ENCODE results near the gene CTCF. TPM values are rescaled to one million over a fixed set of nuclear protein-coding genes. Genes with fewer than 3 reads are reported as not detected.
A peak's percentile ranks its signal among the peaks of the same experiment; 100 is the strongest.

The CTCF gene
- total RNA-seq, 1 experiment from 2014 or later, result 30.3 TPM

DNA sequence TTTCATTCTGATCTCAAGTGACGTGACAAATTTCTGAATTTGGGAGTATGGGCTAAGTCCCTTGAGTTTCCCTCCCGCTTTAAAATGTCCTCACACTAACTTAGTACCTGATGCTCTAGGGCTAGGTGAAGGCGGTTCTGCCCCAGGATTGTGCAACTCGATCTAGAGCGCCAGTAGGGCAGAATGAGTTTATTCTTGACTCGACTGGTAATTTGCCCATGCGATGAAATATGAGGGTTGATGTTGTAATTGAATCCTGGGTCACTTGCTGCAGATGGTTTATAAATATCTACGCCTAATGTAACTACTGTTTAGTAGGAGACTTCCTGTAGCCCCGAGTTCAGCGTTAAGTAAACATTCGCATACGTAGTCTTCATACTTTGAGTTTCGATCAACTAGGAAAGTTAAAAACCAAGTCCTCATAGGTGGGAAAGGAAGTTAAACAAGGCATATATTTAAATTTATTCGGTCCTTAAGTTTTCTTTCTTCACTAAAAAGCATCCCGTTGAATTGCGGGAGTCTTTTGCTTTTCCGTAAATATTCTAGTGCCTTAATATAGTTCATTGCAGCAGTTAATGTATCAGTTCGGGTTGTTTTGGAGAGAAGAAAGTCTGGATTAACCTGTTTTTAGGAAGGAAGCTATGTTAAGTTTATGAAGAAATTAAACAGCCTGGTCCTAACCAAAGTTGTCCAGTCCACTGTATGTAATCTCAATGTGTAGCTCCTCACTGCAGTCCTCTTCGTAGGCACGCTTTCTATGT is 1.6 kb downstream of the CTCF start:
- ATAC-seq (no peak), DNase-seq (peak; percentile 37)
- peaks cover 60% of the 10 kb centered on the region for H3K79me2 ChIP-seq (ENCODE audit: low read length)
- no peaks in the 10 kb centered on the region for H3K9me3 ChIP-seq (ENCODE audit: low read length)
- intact Hi-C loops (cut with micrococcal nuclease), result loop anchor here (2.0 kb wide), 2 partner anchors 43 to 97 kb away; partner anchors contain the start of genes ACD and PARD6A
- POLR2A ChIA-PET (ENCODE audit: unreplicated experiment), result interaction anchor here (0.6 to 1.3 kb wide), 2 partner anchors 43 to 1042 kb away, joined by 4 to 7 read pairs; no protein-coding TSS in a partner anchor
- peaks cover 23% of the 10 kb centered on the region for H4K20me1 ChIP-seq (ENCODE audit: low read length)
- CTCF ChIA-PET, result interaction anchor here (0.6 to 0.7 kb wide), 4 partner anchors 17 to 96 kb away, joined by 3 to 5 read pairs (median 4); partner anchors contain the start of gene ACD
- H3K27me3 ChIP-seq (ENCODE audit: low read length), result no peaks in the 10 kb centered on the region
- H3K9ac ChIP-seq (ENCODE audit: low read length), result peak overlapping the region; percentile 98
- peak overlapping the region; percentile 88 for H3K4me3 ChIP-seq (ENCODE audit: low read length)
- H3K36me3 ChIP-seq (ENCODE audit: low read depth, low read length), result no peaks in the 10 kb centered on the region
- TSS peak; percentile 69 for BruUV-seq (replicated peaks)
- peak overlapping the region; percentile 91 for H3K4me2 ChIP-seq (ENCODE audit: low read length)
- peak overlapping the region; percentile 87 for H3K27ac ChIP-seq (ENCODE audit: low read length)
- 0 out of 2 replicates have a peak overlapping the region, but pooled peaks have one; percentile 61 for H2AFZ ChIP-seq (ENCODE audit: low read length)
- no peaks in the 10 kb centered on the region for H3K9me2 ChIP-seq (replicated peaks; ENCODE audit: low read length)
- TF ChIP-seq EZH2 (IDR thresholded peaks at IDR 0.05; ENCODE audit: low read length, unreplicated experiment) (no peak), EZH2phosphoT487 (IDR thresholded peaks at IDR 0.05; ENCODE audit: borderline replicate concordance, low read length) (no peak)
- TF ChIP-seq, protein P1, sequence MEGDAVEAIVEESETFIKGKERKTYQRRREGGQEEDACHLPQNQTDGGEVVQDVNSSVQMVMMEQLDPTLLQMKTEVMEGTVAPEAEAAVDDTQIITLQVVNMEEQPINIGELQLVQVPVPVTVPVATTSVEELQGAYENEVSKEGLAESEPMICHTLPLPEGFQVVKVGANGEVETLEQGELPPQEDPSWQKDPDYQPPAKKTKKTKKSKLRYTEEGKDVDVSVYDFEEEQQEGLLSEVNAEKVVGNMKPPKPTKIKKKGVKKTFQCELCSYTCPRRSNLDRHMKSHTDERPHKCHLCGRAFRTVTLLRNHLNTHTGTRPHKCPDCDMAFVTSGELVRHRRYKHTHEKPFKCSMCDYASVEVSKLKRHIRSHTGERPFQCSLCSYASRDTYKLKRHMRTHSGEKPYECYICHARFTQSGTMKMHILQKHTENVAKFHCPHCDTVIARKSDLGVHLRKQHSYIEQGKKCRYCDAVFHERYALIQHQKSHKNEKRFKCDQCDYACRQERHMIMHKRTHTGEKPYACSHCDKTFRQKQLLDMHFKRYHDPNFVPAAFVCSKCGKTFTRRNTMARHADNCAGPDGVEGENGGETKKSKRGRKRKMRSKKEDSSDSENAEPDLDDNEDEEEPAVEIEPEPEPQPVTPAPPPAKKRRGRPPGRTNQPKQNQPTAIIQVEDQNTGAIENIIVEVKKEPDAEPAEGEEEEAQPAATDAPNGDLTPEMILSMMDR (conservative IDR thresholded peaks at IDR 0.05; ENCODE audit: low read depth, low read length), result no peak
- no peaks in the 10 kb centered on the region for H3F3A ChIP-seq (ENCODE audit: low read length, unreplicated experiment)
- peaks cover 17% of the 10 kb centered on the region for H3K4me1 ChIP-seq (ENCODE audit: insufficient read depth, low read length)

DNA sequence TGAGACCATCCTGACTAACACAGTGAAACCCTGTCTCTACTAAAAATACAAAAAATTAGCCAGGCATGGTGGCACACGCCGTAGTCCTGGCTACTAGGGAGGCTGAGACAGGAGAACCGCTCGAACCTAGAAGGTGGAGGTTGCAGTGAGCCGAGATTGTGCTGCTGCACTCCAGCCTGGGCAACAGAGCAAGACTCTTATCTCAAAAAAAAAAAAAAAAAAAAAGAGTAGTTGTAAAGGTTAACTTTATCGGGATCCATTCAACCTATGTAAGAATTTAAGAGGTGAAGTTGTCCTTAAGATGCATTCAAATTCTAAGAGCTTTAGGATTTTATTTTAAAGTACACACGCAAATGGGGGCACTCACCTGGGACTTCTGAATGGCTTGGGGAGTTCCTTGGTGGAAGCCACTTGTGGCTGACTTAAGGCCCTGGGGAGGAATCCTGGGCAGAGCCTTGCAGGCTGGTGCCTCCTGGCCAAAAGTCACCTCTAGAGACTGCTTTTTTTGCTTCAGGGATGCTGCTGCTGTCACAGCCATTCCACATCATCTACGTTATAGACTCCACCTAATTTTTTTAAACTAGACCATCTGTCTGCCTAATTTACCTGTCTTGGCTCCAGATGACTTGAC is 3.3 kb downstream of the CTCF start:
- intact Hi-C loops (cut with micrococcal nuclease), result no loop called here
- no peak overlapping the region for H2AFZ ChIP-seq (ENCODE audit: low read length)
- H3K36me3 ChIP-seq (ENCODE audit: low read depth, low read length), result no peaks in the 10 kb centered on the region
- no peak overlapping the region for H3K9ac ChIP-seq (ENCODE audit: low read length)
- ChIA-PET CTCF (no interaction called here), POLR2A (ENCODE audit: unreplicated experiment) (interaction anchor here (0.7 kb wide), 1 partner anchor 10 kb away, joined by 13 read pairs; no protein-coding TSS in a partner anchor)
- no peak overlapping the region for H3K4me3 ChIP-seq (ENCODE audit: low read length)
- peak overlapping the region; percentile 91; the same call in 1 of the 2 replicates for H3K4me2 ChIP-seq (ENCODE audit: low read length)
- H3F3A ChIP-seq (ENCODE audit: low read length, unreplicated experiment), result no peaks in the 10 kb centered on the region
- H4K20me1 ChIP-seq (ENCODE audit: low read length), result peaks cover 23% of the 10 kb centered on the region
- no peaks in the 10 kb centered on the region for H3K9me3 ChIP-seq (ENCODE audit: low read length)
- H3K27me3 ChIP-seq (ENCODE audit: low read length), result no peaks in the 10 kb centered on the region
- no TSS peak for BruUV-seq (replicated peaks)
- no peak overlapping the region for H3K27ac ChIP-seq (ENCODE audit: low read length)
- H3K79me2 ChIP-seq (ENCODE audit: low read length), result peaks cover 77% of the 10 kb centered on the region
- peaks cover 17% of the 10 kb centered on the region for H3K4me1 ChIP-seq (ENCODE audit: insufficient read depth, low read length)
- no peak for TF ChIP-seq EZH2 (IDR thresholded peaks at IDR 0.05; ENCODE audit: low read length, unreplicated experiment)
- TF ChIP-seq, protein P1 (conservative IDR thresholded peaks at IDR 0.05; ENCODE audit: low read depth, low read length), result no peak
- TF ChIP-seq EZH2phosphoT487 (IDR thresholded peaks at IDR 0.05; ENCODE audit: borderline replicate concordance, low read length), result no peak
- no peaks in the 10 kb centered on the region for H3K9me2 ChIP-seq (replicated peaks; ENCODE audit: low read length)
- no peak for DNase-seq
- ATAC-seq, result no peak
